Prostate gland (tissue), 2 donors: ENCODE data around the gene TMEM190. TPM values are rescaled to one million over a fixed set of nuclear protein-coding genes. Genes with fewer than 3 reads are reported as not detected.

Source experiments
- DNase-seq: peaks from one replicate; pipeline ENCODE4 v3.0.0-alpha.2; 2019; ENCODE audit warnings: low spot score
- H3K27ac ChIP-seq, 2 donors: fragments of 200-600 bp; sonication (generic); 2 replicates each; pipeline ENCODE4 v1.5.1; 2017 to 2019
- H3K27me3 ChIP-seq: fragments of 200-600 bp; sonication (generic); replicated peaks from 2 replicates; pipeline ENCODE4 v1.5.1; 2019; ENCODE audit not compliant: insufficient read depth
- H3K36me3 ChIP-seq, 2 donors: fragments of 200-600 bp; sonication (generic); 1 replicate in 1 of 2; 2 replicates in 1 of 2; pipeline versions ENCODE4 v1.5.1 to v1.8.1; 2017 to 2019
- H3K4me1 ChIP-seq: fragments of 200-600 bp; sonication (generic); replicated peaks from 2 replicates; pipeline ENCODE4 v1.5.1; 2019
- H3K4me3 ChIP-seq, 2 donors: fragments of 200-600 bp; sonication (generic); 2 replicates each; pipeline ENCODE4 v1.5.1; 2017 to 2019
- H3K9me3 ChIP-seq: fragments of 200-600 bp; sonication (generic); 2 replicates; pipeline ENCODE4 v1.5.1; 2017
- CTCF ChIP-seq, 4 experiments: fragments of 200-600 bp in 2 of 4; fragments of 450-650 bp in 2 of 4; sonication (generic) in 2 of 4; IDR thresholded peaks; 1 replicate in 3 of 4; 2 replicates in 1 of 4; pipeline ENCODE4 v1.5.1; 2016 to 2019; ENCODE audit warnings: antibody characterized with exemption in 4 of 4, mild to moderate bottlenecking in 2 of 4, moderate library complexity in 2 of 4
- POLR2A ChIP-seq: fragments of 450-650 bp; IDR thresholded peaks from one replicate; pipeline ENCODE4 v1.6.1; 2016; ENCODE audit warnings: antibody characterized with exemption, mild to moderate bottlenecking
- POLR2AphosphoS5 ChIP-seq: sonication (generic); formaldehyde crosslinking; IDR thresholded peaks from one replicate; pipeline ENCODE4 v1.6.1; 2017; ENCODE audit warnings: antibody characterized with exemption
- WGBS: methylation state at CpG from one replicate; pipeline ENCODE4 v1.1.5; 2018; 5-methylcytosine and 5-hydroxymethylcytosine counted together
- intact Hi-C: fragments of 100-400 bp; cut with DNase I; formaldehyde crosslinking; loops from one replicate; pipeline ENCODE4 v1.14.2; 2022
- total RNA-seq, 2 donors: library from RNA; depleted of rRNA; stranded (reverse); fragments of >200 nt; gene quantifications; one replicate each; pipeline ENCODE4 v1.1.0, GENCODE V29; 2016

The TMEM190 gene
- total RNA-seq, 2 donors from 2014 or later, result not detected

GRCh38 chr19:55391191-55391670, 14.6 kb downstream of the TMEM190 start:
- Histone ChIP-seq H3K9me3 (no peaks in the 10 kb centered on the region), H3K4me1 (peaks cover 20% of the 10 kb centered on the region), H3K4me3 (no peak overlapping the region), H3K27me3 (no peaks in the 10 kb centered on the region), H3K36me3 (peaks cover 0 to 5% of the 10 kb centered on the region in 2 donors), H3K27ac (no peak overlapping the region)
- no peak for DNase-seq
- intact Hi-C loops, result no loop called here
- 75% methylated on average over 11 of the region's 12 CpGs for WGBS
- TF ChIP-seq POLR2AphosphoS5, result no peak
- TF ChIP-seq CTCF (IDR thresholded peaks at IDR 0.05), result no peak
- TF ChIP-seq POLR2A, result no peak

DNA sequence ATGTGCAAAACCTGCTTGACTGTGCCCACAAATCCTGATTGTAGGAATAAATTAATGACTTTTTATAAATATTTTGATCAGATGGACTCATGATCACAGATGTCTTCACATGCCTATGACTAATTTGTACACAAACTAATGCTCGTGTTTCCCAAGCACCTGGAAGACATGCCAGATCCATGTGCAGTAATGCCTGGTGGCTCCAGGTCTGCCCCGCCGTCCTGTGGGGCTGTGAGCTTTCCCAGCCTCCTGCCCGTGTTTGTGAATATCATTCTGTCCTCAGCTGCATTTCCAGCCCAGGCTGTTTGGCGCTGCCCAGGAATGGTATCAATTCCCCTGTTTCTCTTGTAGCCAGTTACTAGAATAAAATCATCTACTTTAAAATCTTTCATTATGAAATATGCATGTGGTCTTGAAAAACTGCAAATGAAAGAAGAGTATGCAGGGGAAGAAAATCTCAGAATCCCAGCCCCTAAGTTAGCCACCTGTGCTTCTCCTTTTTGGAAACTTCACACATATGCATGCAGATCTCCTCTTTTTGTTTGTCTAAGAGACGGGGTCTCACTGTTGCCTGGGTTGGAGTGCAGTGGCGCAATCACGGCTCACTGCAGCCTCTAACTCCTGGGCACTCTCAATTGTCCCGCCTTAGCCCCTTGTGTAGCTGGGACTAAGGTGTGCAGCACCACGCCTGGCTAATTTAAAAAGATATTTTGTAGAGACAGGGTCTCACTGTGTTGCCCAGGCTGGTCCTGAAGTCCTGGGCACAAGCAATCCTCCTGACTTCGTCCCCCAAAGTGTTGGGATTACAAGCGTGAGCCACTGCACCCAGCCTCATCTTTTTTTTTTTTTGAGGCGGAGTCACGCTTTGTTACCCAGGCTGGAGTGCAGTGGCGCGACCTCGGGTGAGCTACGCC, 15.3 kb downstream of the TMEM190 start:
- WGBS, result 75% methylated on average over 18 of the region's 18 CpGs
- H3K27me3 ChIP-seq, result no peaks in the 10 kb centered on the region
- peaks cover 0 to 5% of the 10 kb centered on the region in 2 donors for H3K36me3 ChIP-seq
- H3K4me1 ChIP-seq, result peaks cover 18% of the 10 kb centered on the region
- H3K27ac ChIP-seq, result no peak overlapping the region
- no peak overlapping the region for H3K4me3 ChIP-seq
- no peak for DNase-seq
- TF ChIP-seq CTCF (IDR thresholded peaks at IDR 0.05) (no peak), POLR2A (no peak), POLR2AphosphoS5 (no peak)
- intact Hi-C loops, result no loop called here
- no peaks in the 10 kb centered on the region for H3K9me3 ChIP-seq

DNA sequence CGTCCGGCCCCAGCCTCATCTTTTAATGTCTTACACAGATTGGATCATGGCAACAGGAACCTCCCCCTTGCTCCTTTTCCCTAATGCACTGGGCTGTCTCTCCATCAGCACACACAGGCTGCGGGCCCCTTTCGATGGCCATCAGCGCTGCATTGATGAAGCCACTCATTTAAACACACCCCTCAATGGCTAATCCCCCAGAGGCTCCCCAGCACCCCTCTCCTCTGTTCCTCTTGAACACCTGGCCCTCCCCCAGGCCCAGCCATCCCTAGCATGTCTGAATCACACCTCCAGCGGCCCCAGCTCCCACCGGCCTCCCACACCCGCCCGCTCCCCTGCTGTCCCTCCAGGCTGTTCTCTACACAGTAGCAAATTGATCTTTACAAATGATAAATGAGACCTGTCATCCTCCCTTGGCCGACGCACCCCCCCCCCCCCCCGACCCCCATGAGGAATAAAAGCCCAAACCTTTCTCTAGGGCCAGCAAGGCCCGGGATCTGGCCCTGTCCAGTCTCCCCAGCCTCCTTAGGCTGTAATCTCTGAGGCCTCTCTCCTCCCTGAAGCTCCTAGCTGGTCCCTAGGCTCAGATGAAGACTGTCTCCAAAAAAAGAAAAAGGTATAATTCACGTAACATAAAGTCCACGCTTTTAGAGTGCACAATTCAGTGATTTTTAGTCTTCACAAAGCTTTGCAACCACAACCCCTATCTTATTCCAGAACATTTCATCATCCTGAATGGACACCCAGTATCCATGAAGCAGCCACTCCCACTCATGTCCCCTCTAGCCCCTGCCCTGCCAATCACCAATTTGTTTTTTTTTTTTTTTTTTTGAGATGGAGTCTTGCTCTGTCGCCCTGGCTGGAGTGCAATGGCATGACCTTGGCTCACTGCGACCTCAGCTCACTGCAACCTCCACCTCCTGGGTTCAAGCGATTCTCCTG, 16.5 kb downstream of the TMEM190 start:
- WGBS, result 66% methylated on average over 18 of the region's 18 CpGs
- peaks cover 0 to under 1% of the 10 kb centered on the region in 2 donors for H3K36me3 ChIP-seq
- H3K4me3 ChIP-seq, result no peak overlapping the region
- TF ChIP-seq POLR2A (no peak), CTCF (IDR thresholded peaks at IDR 0.05) (no peak), POLR2AphosphoS5 (no peak)
- DNase-seq, result no peak
- peaks cover 7% of the 10 kb centered on the region for H3K4me1 ChIP-seq
- H3K27me3 ChIP-seq, result no peaks in the 10 kb centered on the region
- intact Hi-C loops, result no loop called here
- no peaks in the 10 kb centered on the region for H3K9me3 ChIP-seq
- H3K27ac ChIP-seq, result no peak overlapping the region

- no peak overlapping the region for H3K27ac ChIP-seq
Measured at GRCh38 chr19:55398200-55398925, 21.7 kb downstream of the TMEM190 start.

More at GRCh38 chr19:55398200-55398925, 21.7 kb downstream of the TMEM190 start:
- Histone ChIP-seq H3K4me1 (no peaks in the 10 kb centered on the region), H3K9me3 (no peaks in the 10 kb centered on the region), H3K4me3 (no peak overlapping the region), H3K27me3 (no peaks in the 10 kb centered on the region), H3K36me3 (peaks cover 0 to 4% of the 10 kb centered on the region in 2 donors)
- intact Hi-C loops, result no loop called here
- WGBS, result 89% methylated on average over 12 of the region's 12 CpGs
- DNase-seq, result no peak
- TF ChIP-seq POLR2A (no peak), POLR2AphosphoS5 (no peak), CTCF (IDR thresholded peaks at IDR 0.05) (no peak)
